Smooth muscle cell (in vitro differentiated cells): ENCODE measurements around the gene CMIP. TPM values are rescaled to one million over a fixed set of nuclear protein-coding genes. Genes with fewer than 3 reads are reported as not detected.
A peak's percentile ranks its signal among the peaks of the same experiment; 100 is the strongest.

Source experiments
- DNase-seq: peaks from one replicate; lab custom pipeline; 2025; ENCODE audit not compliant: unreplicated experiment; lab: John Stamatoyannopoulos, UW
- H2AFZ ChIP-seq: fragments of 200-600 bp; sonication (generic); 2 replicates; pipeline ENCODE4 v1.6.0; 2016; ENCODE audit warnings: antibody characterized with exemption, low read depth, mild to moderate bottlenecking
- H3F3A ChIP-seq: fragments of 200-600 bp; sonication (generic); 2 replicates; pipeline ENCODE4 v1.6.0; 2017; ENCODE audit warnings: antibody characterized with exemption, low read depth
- H3K27ac ChIP-seq: fragments of 200-600 bp; sonication (generic); 2 replicates; pipeline ENCODE4 v1.5.1; 2016; ENCODE audit warnings: low read depth, mild to moderate bottlenecking
- H3K27me3 ChIP-seq: fragments of 200-600 bp; sonication (generic); 2 replicates; pipeline ENCODE4 v1.6.1; 2016; ENCODE audit warnings: low read depth, mild to moderate bottlenecking
- H3K36me3 ChIP-seq: fragments of 200-600 bp; sonication (generic); 2 replicates; pipeline ENCODE4 v1.5.1; 2016; ENCODE audit warnings: low read depth
- H3K4me1 ChIP-seq: fragments of 200-600 bp; sonication (generic); 2 replicates; pipeline ENCODE4 v1.5.1; 2016; ENCODE audit warnings: low read depth
- H3K4me2 ChIP-seq: fragments of 200-600 bp; sonication (generic); 2 replicates; pipeline ENCODE4 v1.6.0; 2016; ENCODE audit warnings: mild to moderate bottlenecking
- H3K4me3 ChIP-seq: fragments of 200-600 bp; sonication (generic); 2 replicates; pipeline ENCODE4 v1.5.1; 2016; ENCODE audit warnings: mild to moderate bottlenecking
- H3K79me2 ChIP-seq: fragments of 200-600 bp; sonication (generic); 2 replicates; pipeline ENCODE4 v1.6.0; 2016; ENCODE audit warnings: low read depth, mild to moderate bottlenecking
- H3K9ac ChIP-seq: fragments of 200-600 bp; sonication (generic); 2 replicates; pipeline ENCODE4 v1.6.0; 2016; ENCODE audit warnings: low read depth
- H3K9me3 ChIP-seq: fragments of 200-600 bp; sonication (generic); replicated peaks from 2 replicates; pipeline ENCODE4 v1.5.1; 2016; ENCODE audit warnings: low read depth
- H4K20me1 ChIP-seq: fragments of 200-600 bp; sonication (generic); 2 replicates; pipeline ENCODE4 v1.6.0; 2016; ENCODE audit warnings: low read depth
- WGBS: methylation state at CpG from one replicate; pipeline ENCODE4 v1.1.7; 2016; ENCODE audit warnings: low lambda C conversion rate; 5-methylcytosine and 5-hydroxymethylcytosine counted together
- polyA plus RNA-seq: library from polyadenylated mRNA; unstranded; fragments of >200 nt; fragmentation: Nextera tagmentation; extraction: Ambion mirVana; gene quantifications from 2 replicates; pipeline ENCODE4 v1.2.1, GENCODE V29; 2016
- total RNA-seq: library from RNA; depleted of rRNA; stranded (reverse); fragments of >200 nt; gene quantifications from 2 replicates; pipeline ENCODE4 v1.2.3, GENCODE V29; 2014
- TF ChIP-seq, protein P1 (sequence below): fragments of 200-600 bp; sonication (generic); IDR thresholded peaks from 2 replicates; pipeline ENCODE4 v1.5.1; 2017; ENCODE audit warnings: borderline replicate concordance, mild to moderate bottlenecking, antibody characterized with exemption; ENCODE audit not compliant: insufficient read depth, poor library complexity, severe bottlenecking

CMIP gene
- total and polyA plus RNA-seq, 2 experiments from 2014 or later = 2.5 to 44.5 TPM

DNA sequence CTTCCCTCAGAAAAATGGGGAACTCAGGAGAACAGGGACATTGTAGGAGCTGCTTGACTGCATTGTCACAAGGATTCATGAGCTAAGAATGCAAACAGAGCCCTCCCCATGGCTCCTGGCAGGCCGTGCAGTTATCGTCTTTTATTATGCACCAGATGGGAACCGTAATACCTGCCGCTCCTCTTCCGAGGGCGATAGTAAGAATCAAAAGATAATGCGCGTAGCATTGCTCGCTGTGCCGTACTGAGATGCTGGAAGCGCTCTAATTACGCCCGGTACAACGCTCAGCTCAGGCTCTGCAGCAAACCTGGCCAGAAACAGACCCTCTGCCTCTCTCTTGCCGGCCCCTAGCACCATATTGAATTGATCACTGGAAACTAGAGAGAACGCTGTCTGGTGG, 247.4 kb downstream of the CMIP start:
- Histone ChIP-seq H3K4me3 (no peak overlapping the region), H3K4me1 (peaks cover 17% of the 10 kb centered on the region), H3K9ac (no peak overlapping the region), H3K27me3 (no peaks in the 10 kb centered on the region), H3K79me2 (peaks cover 32% of the 10 kb centered on the region), H3K27ac (peak overlapping the region; percentile 90), H4K20me1 (peaks cover 24% of the 10 kb centered on the region), H2AFZ (no peak overlapping the region), H3K9me3 (no peaks in the 10 kb centered on the region), H3K4me2 (no peak overlapping the region), H3K36me3 (no peaks in the 10 kb centered on the region), H3F3A (peaks cover 7% of the 10 kb centered on the region)
- WGBS = 96% methylated on average over 16 of the region's 16 CpGs
- TF ChIP-seq, protein P1, sequence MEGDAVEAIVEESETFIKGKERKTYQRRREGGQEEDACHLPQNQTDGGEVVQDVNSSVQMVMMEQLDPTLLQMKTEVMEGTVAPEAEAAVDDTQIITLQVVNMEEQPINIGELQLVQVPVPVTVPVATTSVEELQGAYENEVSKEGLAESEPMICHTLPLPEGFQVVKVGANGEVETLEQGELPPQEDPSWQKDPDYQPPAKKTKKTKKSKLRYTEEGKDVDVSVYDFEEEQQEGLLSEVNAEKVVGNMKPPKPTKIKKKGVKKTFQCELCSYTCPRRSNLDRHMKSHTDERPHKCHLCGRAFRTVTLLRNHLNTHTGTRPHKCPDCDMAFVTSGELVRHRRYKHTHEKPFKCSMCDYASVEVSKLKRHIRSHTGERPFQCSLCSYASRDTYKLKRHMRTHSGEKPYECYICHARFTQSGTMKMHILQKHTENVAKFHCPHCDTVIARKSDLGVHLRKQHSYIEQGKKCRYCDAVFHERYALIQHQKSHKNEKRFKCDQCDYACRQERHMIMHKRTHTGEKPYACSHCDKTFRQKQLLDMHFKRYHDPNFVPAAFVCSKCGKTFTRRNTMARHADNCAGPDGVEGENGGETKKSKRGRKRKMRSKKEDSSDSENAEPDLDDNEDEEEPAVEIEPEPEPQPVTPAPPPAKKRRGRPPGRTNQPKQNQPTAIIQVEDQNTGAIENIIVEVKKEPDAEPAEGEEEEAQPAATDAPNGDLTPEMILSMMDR = no peak
- DNase-seq = no peak

- Histone ChIP-seq H3K4me1 (peaks cover 17% of the 10 kb centered on the region), H3K27me3 (no peaks in the 10 kb centered on the region), H4K20me1 (peaks cover 19% of the 10 kb centered on the region), H3K4me2 (peak overlapping the region; percentile 7), H3K27ac (peak overlapping the region; percentile 90), H3F3A (peaks cover 7% of the 10 kb centered on the region), H3K4me3 (no peak overlapping the region), H3K79me2 (peaks cover 27% of the 10 kb centered on the region), H3K9me3 (no peaks in the 10 kb centered on the region), H3K36me3 (no peaks in the 10 kb centered on the region), H3K9ac (peak overlapping the region; percentile 63), H2AFZ (no peak overlapping the region)
- DNase-seq = no peak
- TF ChIP-seq, protein P1 = no peak
- 95% methylated on average over 15 of the region's 15 CpGs for WGBS
Observed at GRCh38 chr16:81692571-81692970, 248.0 kb downstream of the CMIP start.

GRCh38 chr16:81693041-81693743, 248.6 kb downstream of the CMIP start:
- Histone ChIP-seq H4K20me1 (peaks cover 13% of the 10 kb centered on the region), H3K4me3 (no peak overlapping the region), H3K4me2 (peak overlapping the region; percentile 7), H3K27me3 (no peaks in the 10 kb centered on the region), H3K36me3 (no peaks in the 10 kb centered on the region), H3K27ac (peak overlapping the region; percentile 90), H2AFZ (no peak overlapping the region), H3F3A (peaks cover 7% of the 10 kb centered on the region), H3K4me1 (peaks cover 17% of the 10 kb centered on the region), H3K9me3 (no peaks in the 10 kb centered on the region), H3K9ac (peak overlapping the region; percentile 63), H3K79me2 (peaks cover 20% of the 10 kb centered on the region)
- TF ChIP-seq, protein P1 = no peak
- peak; percentile 8 for DNase-seq
- 54% methylated on average over 28 of the region's 28 CpGs for WGBS
